Endothelial cell of umbilical vein (primary cell): ENCODE results near the gene MYCBP2. TPM values are rescaled to one million over a fixed set of nuclear protein-coding genes. Genes with fewer than 3 reads are reported as not detected.

Experiments
- BruUV-seq: library from RNA; stranded (reverse); fragments of 400-500 nt; replicated peaks from 2 replicates; lab custom pipeline; 2021; lab: Mats Ljungman, UMichigan
- CTCF ChIA-PET: fragments of 300-600, 350-600 bp; sonication (Branson Sonifier 250); formaldehyde crosslinking; loops from one replicate; lab custom pipeline; 2021; ENCODE audit warnings: antibody characterized with exemption, inconsistent platforms; lab: Charles Lee
- POLR2A ChIA-PET: fragments of 300-600, 350-600 bp; sonication (Branson Sonifier 250); formaldehyde crosslinking; loops from one replicate; lab custom pipeline; 2021; ENCODE audit warnings: antibody characterized with exemption, inconsistent platforms; lab: Charles Lee
- DNase-seq: peaks from one replicate; pipeline ENCODE4 v3.0.0-alpha.2; 2011; ENCODE audit warnings: low read depth, low spot score
- FAIRE-seq: peaks from 2 replicates; lab custom pipeline; 2011; peaks lifted over from hg19 to GRCh38; lab: Jason Lieb, UNC
- H2AFZ ChIP-seq: 2 replicates; pipeline ENCODE4 v1.6.0; 2012; ENCODE audit warnings: low read depth, low read length, control low read depth, inconsistent platforms
- H3K27ac ChIP-seq: 2 replicates; pipeline ENCODE4 v1.5.1; 2011; ENCODE audit warnings: low read depth, mild to moderate bottlenecking, control low read depth, low read length, moderate library complexity; ENCODE audit not compliant: insufficient read depth
- H3K27me3 ChIP-seq, 2 experiments: 2 replicates each; pipeline versions ENCODE4 v1.6.0 to v1.6.1; 2011; ENCODE audit warnings: low read length in 2 of 2, mixed read lengths in 1 of 2; ENCODE audit not compliant: control insufficient read depth in 2 of 2, insufficient read depth in 2 of 2
- H3K36me3 ChIP-seq, 2 experiments: 2 replicates in 1 of 2; 3 replicates in 1 of 2; pipeline ENCODE4 v1.5.1; 2011; ENCODE audit warnings: low read length in 2 of 2, mild to moderate bottlenecking in 1 of 2, moderate library complexity in 1 of 2; ENCODE audit not compliant: control insufficient read depth in 2 of 2, insufficient read depth in 2 of 2; ENCODE audit errors: extremely low read depth in 1 of 2
- H3K4me1 ChIP-seq: 3 replicates; pipeline ENCODE4 v1.5.1; 2011; ENCODE audit warnings: mild to moderate bottlenecking, low read length; ENCODE audit not compliant: control insufficient read depth, insufficient read depth; ENCODE audit errors: extremely low read depth
- H3K4me2 ChIP-seq: 2 replicates; pipeline ENCODE4 v1.6.1; 2011; ENCODE audit warnings: low read length, control low read depth, mixed read lengths; ENCODE audit not compliant: insufficient read depth
- H3K4me3 ChIP-seq, 3 experiments: fragments of 200-600 bp in 1 of 3; sonication (generic), shearing (Covaris generic) in 1 of 3; replicated peaks in 1 of 3; 2 replicates each; pipeline ENCODE4 v1.5.1; 2011 to 2016; ENCODE audit warnings: control low read depth in 3 of 3, low read length in 3 of 3, mild to moderate bottlenecking in 2 of 3, inconsistent platforms in 1 of 3, low read depth in 1 of 3, moderate library complexity in 1 of 3; ENCODE audit not compliant: insufficient read depth in 1 of 3
- H3K79me2 ChIP-seq: 2 replicates; pipeline ENCODE4 v1.6.0; 2012; ENCODE audit warnings: low read length, inconsistent platforms; ENCODE audit not compliant: control insufficient read depth, insufficient read depth
- H3K9ac ChIP-seq: replicated peaks from 2 replicates; pipeline ENCODE3; 2011; ENCODE audit warnings: low read length, control low read depth; ENCODE audit not compliant: insufficient read depth; ENCODE audit errors: extremely low read depth
- H3K9me1 ChIP-seq: replicated peaks from 3 replicates; pipeline ENCODE4 v1.6.0; 2011; ENCODE audit warnings: mild to moderate bottlenecking, low read length; ENCODE audit not compliant: control insufficient read depth, insufficient read depth; ENCODE audit errors: extremely low read depth
- H3K9me3 ChIP-seq: replicated peaks from 2 replicates; pipeline ENCODE4 v1.5.1; 2012; ENCODE audit warnings: low read length, inconsistent platforms; ENCODE audit not compliant: control insufficient read depth, insufficient read depth
- H4K20me1 ChIP-seq: replicated peaks from 2 replicates; pipeline ENCODE3; 2011; ENCODE audit warnings: mild to moderate bottlenecking, low read length; ENCODE audit not compliant: control insufficient read depth, insufficient read depth; ENCODE audit errors: extremely low read depth
- CTCF ChIP-seq, 2 donors: IDR thresholded peaks; 1 replicate in 1 of 2; 2 replicates in 1 of 2; pipeline ENCODE4 v1.5.1; 2011; ENCODE audit warnings: low read length in 2 of 2, mild to moderate bottlenecking in 2 of 2, moderate library complexity in 2 of 2, control low read depth in 1 of 2, inconsistent platforms in 1 of 2, low read depth in 1 of 2; ENCODE audit not compliant: insufficient read depth in 1 of 2; ENCODE audit errors: extremely low read depth in 1 of 2
- EZH2 ChIP-seq: IDR thresholded peaks from 2 replicates; pipeline ENCODE4 v1.6.1; 2012; ENCODE audit warnings: borderline replicate concordance, low read depth, mild to moderate bottlenecking, moderate library complexity, low read length, inconsistent platforms; ENCODE audit not compliant: severe bottlenecking
- FOS ChIP-seq: IDR thresholded peaks from 2 replicates; pipeline ENCODE4 v1.6.1; 2011; ENCODE audit warnings: mild to moderate bottlenecking, low read length, moderate library complexity, borderline replicate concordance; ENCODE audit not compliant: insufficient read depth
- GATA2 ChIP-seq: IDR thresholded peaks from 2 replicates; pipeline ENCODE4 v1.7.0; 2011; ENCODE audit warnings: low read depth, mild to moderate bottlenecking, moderate library complexity, mixed read lengths, low read length; ENCODE audit not compliant: insufficient read length, insufficient read depth
- JUN ChIP-seq: IDR thresholded peaks from 2 replicates; pipeline ENCODE4 v1.6.1; 2011; ENCODE audit warnings: borderline replicate concordance, low read depth; ENCODE audit not compliant: insufficient read length, insufficient read depth
- MYC ChIP-seq: IDR thresholded peaks from one replicate; pipeline ENCODE4 v1.6.1; 2011; ENCODE audit warnings: mild to moderate bottlenecking, low read depth, low read length
- POLR2A ChIP-seq: IDR thresholded peaks from 2 replicates; pipeline ENCODE4 v1.6.1; 2012; ENCODE audit warnings: low read depth, mild to moderate bottlenecking, control low read depth, low read length
- POLR2AphosphoS5 ChIP-seq: IDR thresholded peaks from 2 replicates; pipeline ENCODE4 v1.6.1; 2012; ENCODE audit warnings: low read depth, mild to moderate bottlenecking, control low read depth, low read length, moderate library complexity; ENCODE audit not compliant: insufficient read depth
- dilution Hi-C: fragments of 300-500 bp; cut with MboI; formaldehyde crosslinking; loops from one replicate; pipeline ENCODE4 v1.15.0; 2019; ENCODE audit warnings: low sequenced_read_pairs; ENCODE audit not compliant: extremely low pct_ligation_motif_present
- intact Hi-C: fragments of 100-400 bp; cut with micrococcal nuclease; formaldehyde crosslinking; loops from one replicate; pipeline ENCODE4 v1.10.0; 2022
- polyA plus RNA-seq, 4 experiments: library from polyadenylated mRNA; depleted of rRNA in 3 of 4; stranded (reverse) in 3 of 4; unstranded in 1 of 4; fragments of >200 nt; gene quantifications; 2 replicates each; pipeline versions ENCODE4 v1.2.1 to v1.2.3, GENCODE V29; 2011 to 2012; ENCODE audit warnings: missing spikeins in 1 of 4
- total RNA-seq: library from RNA; stranded (reverse); gene quantifications from 2 replicates; pipeline ENCODE4 v1.2.3, GENCODE V29; 2021
- TF ChIP-seq, protein P1 (sequence below): IDR thresholded peaks from 2 replicates; pipeline ENCODE4 v1.6.1; 2011; ENCODE audit not compliant: insufficient read depth, insufficient read length

The MYCBP2 gene
- total and polyA plus RNA-seq, 2 donors (not counting 3 experiments of a cell fraction or from before 2014, with no cell fraction given), result 30.5 to 89.8 TPM

DNA sequence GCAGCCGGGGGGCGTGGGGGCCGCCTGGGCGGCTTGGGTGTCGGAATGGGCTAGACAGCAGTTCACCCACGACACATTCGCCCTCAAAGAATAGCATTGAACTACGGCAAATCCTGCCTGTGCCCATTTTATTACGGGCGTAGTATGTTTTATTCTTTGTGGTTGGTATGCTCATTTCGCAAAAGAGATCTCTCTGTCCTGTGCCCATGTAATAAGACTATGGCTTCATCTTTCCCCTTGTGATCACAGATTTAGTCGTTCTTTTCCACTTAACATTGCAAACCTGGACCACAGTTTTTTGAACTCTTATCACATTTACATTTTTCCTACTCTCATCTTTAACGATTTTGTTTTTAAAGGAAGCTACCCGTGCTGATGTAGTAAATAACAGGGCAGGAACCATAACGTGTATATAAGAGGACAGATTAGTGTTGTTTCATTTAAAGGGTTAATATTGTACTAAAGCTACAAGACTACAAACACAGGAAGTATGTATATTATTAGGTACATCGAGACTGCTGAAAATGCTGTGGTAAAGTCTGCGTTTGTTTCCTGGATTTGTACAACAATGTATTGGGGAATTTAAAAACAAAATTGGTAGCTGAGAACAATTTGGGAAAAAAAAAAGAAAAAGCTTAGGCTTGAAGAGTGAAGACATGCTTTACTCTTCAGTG, 3.2 kb upstream of the MYCBP2 start:
- CTCF ChIA-PET, result interaction anchor here (0.8 to 3.7 kb wide), 5 partner anchors 12 to 148 kb away, joined by 3 to 27 read pairs (median 3); no protein-coding TSS in a partner anchor
- POLR2A ChIA-PET, result interaction anchor here (0.6 to 1.0 kb wide), 2 partner anchors 87 to 148 kb away, joined by 3 read pairs; no protein-coding TSS in a partner anchor

More for the DNA sequence above, 3.2 kb upstream of the MYCBP2 start:
- H3K27me3 ChIP-seq, result peaks cover 2 to 5% of the 10 kb centered on the region in 2 experiments
- dilution Hi-C loops (no loop called here), intact Hi-C loops (loop anchor here (1.0 to 5.0 kb wide), 6 partner anchors 148 to 1793 kb away; partner anchors contain the start of genes COMMD6, FBXL3 and SLAIN1)
- no peaks in the 10 kb centered on the region for H3K36me3 ChIP-seq
- peaks cover 15% of the 10 kb centered on the region for H3K79me2 ChIP-seq
- H3K4me1 ChIP-seq, result peaks cover 25% of the 10 kb centered on the region
- peak; percentile 75 for DNase-seq
- H3K9me3 ChIP-seq, result no peaks in the 10 kb centered on the region
- H3K4me2 ChIP-seq, result peak overlapping the region; percentile 98
- no TSS peak for BruUV-seq
- H2AFZ ChIP-seq, result peak overlapping the region; percentile 95
- peak overlapping the region; percentile 75 for H3K27ac ChIP-seq
- FAIRE-seq, result peak; percentile 48
- H3K4me3 ChIP-seq, result peak overlapping the region; percentile 67 to 90 (median 69)
- H3K9ac ChIP-seq, result peak overlapping the region; percentile 81
- no peaks in the 10 kb centered on the region for H3K9me1 ChIP-seq
- TF ChIP-seq, protein P1, sequence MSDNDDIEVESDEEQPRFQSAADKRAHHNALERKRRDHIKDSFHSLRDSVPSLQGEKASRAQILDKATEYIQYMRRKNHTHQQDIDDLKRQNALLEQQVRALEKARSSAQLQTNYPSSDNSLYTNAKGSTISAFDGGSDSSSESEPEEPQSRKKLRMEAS, result no peak
- TF ChIP-seq CTCF (IDR thresholded peaks at IDR 0.05; ENCODE audit: extremely low read depth in 1 of 2, insufficient read depth in 1 of 2, low read depth in 1 of 2, low read length in 2 of 2) (no peak), GATA2 (no peak), EZH2 (no peak), JUN (no peak), MYC (no peak), POLR2AphosphoS5 (no peak), FOS (no peak), POLR2A (no peak)
- no peaks in the 10 kb centered on the region for H4K20me1 ChIP-seq
